ENCODE results near the gene UBE2S.
"Not testable (repeated sequence)": the region's sequence is repeated elsewhere in the genome, so short reads cannot be mapped to it uniquely, and the experiment has no call there.

UBE2S gene

DNA sequence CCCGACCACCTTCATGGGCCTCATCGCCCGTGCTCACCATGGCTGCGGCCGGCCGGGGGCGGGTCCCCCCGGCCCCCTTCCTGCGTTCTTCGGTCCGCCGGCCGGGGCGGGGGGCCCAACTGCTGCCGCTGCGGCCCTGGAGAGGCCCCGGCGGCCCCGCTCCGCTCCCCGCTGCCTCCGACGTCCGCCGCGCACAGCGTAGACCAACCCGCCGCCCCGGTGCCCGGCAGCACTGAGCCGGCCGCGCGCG, at the start of gene UBE2S:
TSS of gene UBE2S (minus strand) at position 239 of the 250 bp plus-strand sequence. CDS start at position 40, 199 bp downstream.
- peak within 1 kb of the TSS; percentile 83 for H3K27ac ChIP-seq
- not testable (repeated sequence) for DNase-seq (ENCODE audit: low read depth, low spot score)

GRCh38 chr19:55456347-55456746, 48.8 kb upstream of the UBE2S start:
- no peak for DNase-seq (ENCODE audit: low read depth, low spot score)

GRCh38 chr19:55455576-55456235, 48.1 kb upstream of the UBE2S start:
- H3K27ac ChIP-seq = no peak overlapping the region
- no peak for DNase-seq (ENCODE audit: low read depth, low spot score)

More at GRCh38 chr19:55456347-55456746, 48.8 kb upstream of the UBE2S start:
- H3K27ac ChIP-seq = no peak overlapping the region

DNA sequence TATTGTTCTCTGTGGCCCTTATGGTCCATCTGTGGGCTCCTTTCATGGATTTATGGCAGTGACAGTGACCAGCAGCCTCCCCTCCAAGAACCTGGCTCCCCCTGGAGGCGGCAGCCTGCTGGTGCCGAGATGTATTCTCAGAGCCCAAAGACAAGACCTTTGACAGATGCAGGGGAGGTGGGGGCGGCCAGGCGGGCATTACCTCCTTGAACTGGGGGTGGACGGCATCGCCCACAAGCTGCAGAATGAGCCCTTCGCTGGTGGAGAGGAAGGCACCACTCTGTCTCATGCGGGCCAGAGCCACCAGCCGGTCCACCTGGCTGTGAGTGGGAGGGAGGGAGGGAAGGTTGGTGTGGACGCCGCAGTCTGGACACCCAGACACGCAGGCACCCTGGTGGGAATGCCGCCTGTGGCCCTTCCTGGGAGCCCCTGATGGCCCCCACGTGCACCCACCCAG, 47.2 kb upstream of the UBE2S start:
- H3K27ac ChIP-seq = no peak overlapping the region
- DNase-seq (ENCODE audit: low read depth, low spot score) = no peak

DNA sequence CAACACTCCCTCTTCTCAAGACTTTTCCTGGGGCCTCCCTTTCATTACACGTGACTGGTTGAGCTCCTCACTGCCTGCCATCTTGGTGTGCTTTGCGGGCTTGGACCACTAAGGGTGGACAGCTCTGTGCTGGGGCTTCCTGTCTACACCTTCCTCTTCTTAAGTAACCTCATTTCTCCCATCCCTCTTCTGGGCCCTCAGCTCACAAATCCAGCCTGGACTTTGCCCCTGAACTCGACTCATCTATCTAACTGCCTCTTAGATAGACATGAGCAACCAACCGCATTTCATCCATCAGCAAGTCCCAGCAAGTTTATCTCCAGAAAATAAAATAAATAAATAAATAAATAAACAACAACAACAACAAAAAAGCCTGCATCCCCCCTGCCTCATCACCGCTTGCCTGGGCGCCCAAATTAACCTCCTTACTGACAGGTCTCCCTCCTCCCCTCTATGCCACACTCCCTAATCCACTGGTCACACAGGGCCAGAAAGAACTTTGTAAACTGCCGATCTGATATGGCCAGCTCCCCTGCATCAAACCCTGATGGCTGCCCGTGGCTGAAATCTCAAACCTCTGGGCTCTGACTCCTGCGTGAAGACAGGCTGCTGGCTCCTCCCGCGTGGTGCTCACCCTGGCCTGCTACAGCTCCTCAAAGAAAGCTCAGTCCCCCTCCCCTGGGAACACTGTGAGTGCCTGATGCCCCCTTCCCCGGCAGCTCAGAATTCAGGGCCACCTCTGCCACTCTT, 46.1 kb upstream of the UBE2S start:
- no peak for DNase-seq (ENCODE audit: low read depth, low spot score)
- H3K27ac ChIP-seq = no peak overlapping the region

- DNase-seq (ENCODE audit: low read depth, low spot score) = no peak
- H3K27ac ChIP-seq = no peak overlapping the region
Measured at GRCh38 chr19:55452749-55453346, 45.3 kb upstream of the UBE2S start.

DNA sequence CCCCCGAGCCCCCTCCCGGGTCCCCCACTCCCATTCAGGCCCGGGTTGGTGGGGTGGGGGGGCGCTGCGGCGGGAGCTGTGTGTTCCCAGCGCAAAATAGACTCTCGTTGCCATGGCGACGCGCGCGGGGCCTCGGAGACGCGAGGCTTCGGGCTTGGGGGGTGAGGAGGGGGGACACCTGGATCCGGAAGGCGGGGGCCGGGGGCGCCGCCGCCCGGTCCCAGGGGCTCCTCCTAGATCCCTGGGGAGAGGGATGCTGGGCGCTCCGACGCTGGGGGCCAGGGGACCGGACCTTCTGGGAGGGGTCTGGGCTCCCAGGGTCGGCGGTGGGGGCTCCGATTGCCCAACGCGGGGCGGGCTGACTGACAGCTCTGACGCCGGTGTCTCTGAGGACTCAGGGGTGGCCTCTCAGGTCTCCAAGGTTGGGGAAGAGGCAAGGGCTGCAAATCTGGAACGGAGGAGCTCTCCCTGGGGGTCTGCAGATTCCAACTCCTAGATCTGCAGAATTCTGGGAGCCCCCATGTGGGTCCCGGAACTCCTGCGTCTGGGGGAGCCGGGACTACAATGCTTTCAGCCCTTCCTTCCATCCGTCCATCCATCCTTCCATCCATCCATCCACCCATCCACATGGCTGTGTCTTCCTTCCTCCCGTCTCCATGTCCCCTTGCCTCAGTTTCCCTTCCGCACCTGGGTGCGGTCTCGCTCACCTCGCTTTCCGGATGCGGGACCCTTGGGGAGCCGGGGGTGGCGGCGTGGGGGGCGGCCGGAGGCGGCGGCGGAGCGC, 44.6 kb upstream of the UBE2S start:
- no peak overlapping the region for H3K27ac ChIP-seq
- no peak for DNase-seq (ENCODE audit: low read depth, low spot score)

GRCh38 chr19:55451163-55451964, 43.8 kb upstream of the UBE2S start:
- H3K27ac ChIP-seq = no peak overlapping the region
- DNase-seq (ENCODE audit: low read depth, low spot score) = no peak

DNA sequence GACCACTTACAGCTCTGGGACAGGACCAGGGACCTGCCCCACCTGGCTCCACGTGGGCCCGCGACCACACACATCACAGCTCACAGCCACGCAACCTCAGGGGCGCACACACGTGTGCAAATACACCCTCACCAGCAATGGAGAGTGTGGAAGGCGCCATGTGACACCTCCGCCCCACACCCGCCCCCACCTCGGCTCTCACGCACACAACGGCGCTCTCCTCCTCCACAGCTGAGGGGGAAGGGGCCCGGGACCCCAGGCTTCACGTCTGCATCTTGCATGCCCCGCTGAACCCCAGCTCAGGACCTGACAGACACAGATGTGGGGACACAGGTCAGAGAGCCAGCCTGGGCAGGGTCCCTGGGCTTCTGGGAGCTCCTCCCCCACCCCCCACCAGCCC, 41.9 kb upstream of the UBE2S start:
- no peak overlapping the region for H3K27ac ChIP-seq
- DNase-seq (ENCODE audit: low read depth, low spot score) = no peak

DNA sequence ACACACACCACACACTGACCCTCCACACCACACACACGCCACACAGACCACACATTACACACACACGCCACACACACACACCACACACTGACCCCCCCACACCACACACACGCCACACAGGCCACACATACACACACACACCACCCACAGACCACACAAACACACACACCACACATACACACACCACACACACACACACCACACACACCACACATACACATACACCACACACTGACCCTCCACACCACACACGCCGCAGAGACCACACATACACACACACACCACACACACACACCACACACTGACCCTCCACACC, 40.5 kb upstream of the UBE2S start:
- not testable (repeated sequence) for H3K27ac ChIP-seq; DNase-seq (ENCODE audit: low read depth, low spot score)

GRCh38 chr19:55447421-55448174, 40.0 kb upstream of the UBE2S start:
- no peak overlapping the region for H3K27ac ChIP-seq
- DNase-seq (ENCODE audit: low read depth, low spot score) = peak; percentile 29

DNA sequence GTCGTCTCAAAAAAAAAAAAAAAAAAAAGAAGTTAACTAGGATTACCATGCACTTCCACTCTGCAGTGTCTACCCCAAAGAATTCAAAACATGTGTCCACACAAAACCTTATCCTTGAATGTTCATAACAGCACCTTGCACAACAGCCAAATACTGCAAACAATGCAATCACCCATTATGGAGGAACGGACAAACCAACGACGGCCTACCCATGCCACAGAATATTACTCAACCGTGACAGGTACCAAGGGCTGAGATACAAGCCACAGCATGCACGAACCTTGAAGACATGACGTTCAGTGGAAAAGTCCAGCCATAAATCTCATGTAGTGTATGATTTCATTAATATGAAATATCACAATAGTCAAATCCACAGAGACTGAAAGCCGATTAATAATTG, 38.5 kb upstream of the UBE2S start:
- peak; percentile 94 for DNase-seq (ENCODE audit: low read depth, low spot score)
- peak overlapping the region; percentile 23 for H3K27ac ChIP-seq

- no peak for DNase-seq (ENCODE audit: low read depth, low spot score)
- no peak overlapping the region for H3K27ac ChIP-seq
Measured at GRCh38 chr19:55444646-55445045, 37.1 kb upstream of the UBE2S start.

GRCh38 chr19:55443824-55444480, 36.4 kb upstream of the UBE2S start:
- no peak overlapping the region for H3K27ac ChIP-seq
- DNase-seq (ENCODE audit: low read depth, low spot score) = no peak

DNA sequence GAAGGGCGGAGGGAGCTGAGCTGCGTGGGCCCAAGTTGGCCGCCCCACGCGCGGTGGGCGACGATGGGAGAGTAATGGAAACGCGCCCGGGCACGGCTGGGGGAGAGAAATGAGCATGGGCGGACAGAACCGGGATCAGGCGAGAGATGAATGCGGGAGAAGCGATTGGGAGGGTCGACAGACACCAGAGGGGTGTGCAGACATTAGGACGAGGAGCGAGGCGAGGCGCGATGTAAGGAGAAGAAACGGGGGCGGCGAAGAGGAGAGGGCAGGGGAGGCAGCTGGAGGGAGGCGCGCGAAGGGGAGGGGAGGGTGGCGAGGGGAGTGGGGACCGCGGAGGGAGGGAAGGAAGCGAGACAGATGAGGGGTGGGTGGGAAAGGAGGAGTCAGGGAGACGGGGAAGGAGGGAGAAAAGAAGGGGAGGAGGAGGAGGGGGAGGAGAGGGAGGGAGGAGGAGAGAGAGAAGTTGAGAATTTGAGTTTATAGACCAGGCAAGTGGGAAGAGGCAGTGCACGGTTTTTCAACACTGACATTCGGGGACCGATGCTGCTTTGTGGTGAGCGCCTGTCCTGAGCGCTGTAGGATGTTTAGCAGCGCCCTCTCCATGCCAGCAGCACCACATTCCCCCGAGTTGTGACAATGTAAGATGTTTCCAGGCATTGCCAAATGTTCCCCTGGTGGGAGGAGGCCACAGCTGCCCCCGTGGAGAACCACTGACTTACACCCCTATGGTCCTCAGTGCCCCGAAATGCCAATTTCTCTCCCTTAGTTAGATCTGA, 35.6 kb upstream of the UBE2S start, which contains the start of gene SHISA7:
TSS of gene SHISA7 (minus strand) at position 256 of the 779 bp plus-strand sequence. CDS start 437 bp downstream, outside the sequence.
- no peak within 1 kb of the TSS for H3K27ac ChIP-seq
- no peak for DNase-seq (ENCODE audit: low read depth, low spot score)

- no peak for DNase-seq (ENCODE audit: low read depth, low spot score)
- H3K27ac ChIP-seq = no peak overlapping the region
Measured at GRCh38 chr19:55442372-55442961, 34.9 kb upstream of the UBE2S start.

DNA sequence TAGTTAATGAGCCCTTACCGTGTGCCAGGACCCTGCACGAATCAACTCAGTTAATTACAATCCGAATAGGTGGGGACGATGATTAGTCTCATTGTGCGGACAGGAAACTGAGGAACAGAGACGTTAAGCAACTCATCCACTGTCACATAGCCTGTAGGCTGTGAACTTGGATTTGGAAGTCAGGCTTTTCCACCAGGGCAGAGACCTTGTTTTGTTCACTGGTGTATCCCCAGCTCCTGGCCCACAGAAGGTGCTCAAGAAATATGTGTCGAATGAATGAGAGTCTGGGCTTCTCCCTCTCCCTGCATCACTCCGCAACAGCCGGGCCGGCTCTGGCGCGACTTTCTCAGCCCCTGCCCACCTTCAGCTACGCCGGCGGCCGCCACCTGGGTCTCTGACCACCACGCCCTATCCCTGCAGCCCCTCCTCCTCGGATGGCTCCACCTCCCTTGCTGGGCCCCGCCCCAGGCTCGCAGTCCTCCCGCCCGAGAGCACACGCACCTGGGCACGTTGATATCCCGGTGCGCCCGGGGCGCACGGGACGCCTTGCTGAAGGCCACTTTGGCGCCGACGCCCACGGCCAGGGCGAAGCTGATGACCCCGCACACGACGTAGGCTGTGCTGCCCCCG, 34.2 kb upstream of the UBE2S start:
- DNase-seq (ENCODE audit: low read depth, low spot score) = no peak
- no peak overlapping the region for H3K27ac ChIP-seq
